ENCODE results near the gene SEPHS2.

SEPHS2 gene
- total RNA-seq, result 12.3 to 20.1 (median 17.5) reads per million in 3 donors

GRCh38 chr16:30445408-30446202 lies at the start of gene SEPHS2:
Gene SEPHS2, minus strand, starts transcription at chr16:30445874. Its CDS starts 147 bp downstream, at chr16:30445727.
- Histone ChIP-seq H3K27ac (ENCODE audit: insufficient read depth, low read length, poor library complexity, severe bottlenecking) (peak within 1 kb of the TSS; percentile 88), H3K4me3 (ENCODE audit: insufficient read depth, low read depth, low read length, poor library complexity, severe bottlenecking) (peak within 1 kb of the TSS; percentile 94), H3K36me3 (ENCODE audit: control insufficient read depth, insufficient read depth, low read length) (peaks cover 4% of the 10 kb centered on the region), H3K9me3 (ENCODE audit: control insufficient read depth, low read length) (no peaks in the 10 kb centered on the region), H3K27me3 (replicated peaks; ENCODE audit: control insufficient read depth, insufficient read depth, low read length, poor library complexity, severe bottlenecking) (no peaks in the 10 kb centered on the region), H3K4me1 (ENCODE audit: control insufficient read depth, insufficient read depth, low read length, poor library complexity, severe bottlenecking) (peaks cover 24% of the 10 kb centered on the region)
- peak; percentile 84 to 94 (median 92) for DNase-seq

GRCh38 chr16:30494709-30495108 lies 49.0 kb upstream of the SEPHS2 start:
- Histone ChIP-seq H3K4me1 (ENCODE audit: control insufficient read depth, insufficient read depth, low read length, poor library complexity, severe bottlenecking) (peaks cover 3% of the 10 kb centered on the region), H3K27me3 (replicated peaks; ENCODE audit: control insufficient read depth, insufficient read depth, low read length, poor library complexity, severe bottlenecking) (no peaks in the 10 kb centered on the region), H3K27ac (ENCODE audit: insufficient read depth, low read length, poor library complexity, severe bottlenecking) (no peak overlapping the region), H3K36me3 (ENCODE audit: control insufficient read depth, insufficient read depth, low read length) (peaks cover 69% of the 10 kb centered on the region), H3K9me3 (ENCODE audit: control insufficient read depth, low read length) (no peaks in the 10 kb centered on the region), H3K4me3 (ENCODE audit: insufficient read depth, low read depth, low read length, poor library complexity, severe bottlenecking) (no peak overlapping the region)
- no peak for DNase-seq

- no peaks in the 10 kb centered on the region for H3K27me3 ChIP-seq (replicated peaks; ENCODE audit: control insufficient read depth, insufficient read depth, low read length, poor library complexity, severe bottlenecking)
- H3K4me3 ChIP-seq (ENCODE audit: insufficient read depth, low read depth, low read length, poor library complexity, severe bottlenecking), result no peak overlapping the region
- peaks cover 3% of the 10 kb centered on the region for H3K4me1 ChIP-seq (ENCODE audit: control insufficient read depth, insufficient read depth, low read length, poor library complexity, severe bottlenecking)
- no peak overlapping the region for H3K27ac ChIP-seq (ENCODE audit: insufficient read depth, low read length, poor library complexity, severe bottlenecking)
- H3K9me3 ChIP-seq (ENCODE audit: control insufficient read depth, low read length), result no peaks in the 10 kb centered on the region
- DNase-seq, result no peak
- peaks cover 71% of the 10 kb centered on the region for H3K36me3 ChIP-seq (ENCODE audit: control insufficient read depth, insufficient read depth, low read length)
Measured at GRCh38 chr16:30493941-30494488, 48.3 kb upstream of the SEPHS2 start.

- Histone ChIP-seq H3K27ac (ENCODE audit: insufficient read depth, low read length, poor library complexity, severe bottlenecking) (no peak overlapping the region), H3K4me3 (ENCODE audit: insufficient read depth, low read depth, low read length, poor library complexity, severe bottlenecking) (no peak overlapping the region), H3K9me3 (ENCODE audit: control insufficient read depth, low read length) (no peaks in the 10 kb centered on the region), H3K27me3 (replicated peaks; ENCODE audit: control insufficient read depth, insufficient read depth, low read length, poor library complexity, severe bottlenecking) (no peaks in the 10 kb centered on the region), H3K4me1 (ENCODE audit: control insufficient read depth, insufficient read depth, low read length, poor library complexity, severe bottlenecking) (peaks cover 3% of the 10 kb centered on the region), H3K36me3 (ENCODE audit: control insufficient read depth, insufficient read depth, low read length) (peaks cover 74% of the 10 kb centered on the region)
- no peak for DNase-seq
Measured at GRCh38 chr16:30491744-30492308, 46.2 kb upstream of the SEPHS2 start.

- DNase-seq, result no peak
- peaks cover 3% of the 10 kb centered on the region for H3K4me1 ChIP-seq (ENCODE audit: control insufficient read depth, insufficient read depth, low read length, poor library complexity, severe bottlenecking)
- H3K27ac ChIP-seq (ENCODE audit: insufficient read depth, low read length, poor library complexity, severe bottlenecking), result no peak overlapping the region
- H3K36me3 ChIP-seq (ENCODE audit: control insufficient read depth, insufficient read depth, low read length), result peaks cover 74% of the 10 kb centered on the region
- no peak overlapping the region for H3K4me3 ChIP-seq (ENCODE audit: insufficient read depth, low read depth, low read length, poor library complexity, severe bottlenecking)
- no peaks in the 10 kb centered on the region for H3K9me3 ChIP-seq (ENCODE audit: control insufficient read depth, low read length)
- no peaks in the 10 kb centered on the region for H3K27me3 ChIP-seq (replicated peaks; ENCODE audit: control insufficient read depth, insufficient read depth, low read length, poor library complexity, severe bottlenecking)
Measured at GRCh38 chr16:30491229-30491628, 45.6 kb upstream of the SEPHS2 start.

- Histone ChIP-seq H3K27ac (ENCODE audit: insufficient read depth, low read length, poor library complexity, severe bottlenecking) (no peak overlapping the region), H3K4me3 (ENCODE audit: insufficient read depth, low read depth, low read length, poor library complexity, severe bottlenecking) (no peak overlapping the region), H3K27me3 (replicated peaks; ENCODE audit: control insufficient read depth, insufficient read depth, low read length, poor library complexity, severe bottlenecking) (no peaks in the 10 kb centered on the region), H3K4me1 (ENCODE audit: control insufficient read depth, insufficient read depth, low read length, poor library complexity, severe bottlenecking) (peaks cover 3% of the 10 kb centered on the region), H3K36me3 (ENCODE audit: control insufficient read depth, insufficient read depth, low read length) (peaks cover 78% of the 10 kb centered on the region), H3K9me3 (ENCODE audit: control insufficient read depth, low read length) (no peaks in the 10 kb centered on the region)
- DNase-seq, result no peak
Measured at GRCh38 chr16:30490210-30490609, 44.5 kb upstream of the SEPHS2 start.

GRCh38 chr16:30488764-30489605 lies 43.3 kb upstream of the SEPHS2 start:
- Histone ChIP-seq H3K27ac (ENCODE audit: insufficient read depth, low read length, poor library complexity, severe bottlenecking) (no peak overlapping the region), H3K27me3 (replicated peaks; ENCODE audit: control insufficient read depth, insufficient read depth, low read length, poor library complexity, severe bottlenecking) (no peaks in the 10 kb centered on the region), H3K4me1 (ENCODE audit: control insufficient read depth, insufficient read depth, low read length, poor library complexity, severe bottlenecking) (peaks cover 3% of the 10 kb centered on the region), H3K36me3 (ENCODE audit: control insufficient read depth, insufficient read depth, low read length) (peaks cover 79% of the 10 kb centered on the region), H3K9me3 (ENCODE audit: control insufficient read depth, low read length) (no peaks in the 10 kb centered on the region), H3K4me3 (ENCODE audit: insufficient read depth, low read depth, low read length, poor library complexity, severe bottlenecking) (no peak overlapping the region)
- DNase-seq, result no peak

GRCh38 chr16:30485818-30486436 lies 40.3 kb upstream of the SEPHS2 start:
- no peak overlapping the region for H3K27ac ChIP-seq (ENCODE audit: insufficient read depth, low read length, poor library complexity, severe bottlenecking)
- H3K4me3 ChIP-seq (ENCODE audit: insufficient read depth, low read depth, low read length, poor library complexity, severe bottlenecking), result no peak overlapping the region
- H3K4me1 ChIP-seq (ENCODE audit: control insufficient read depth, insufficient read depth, low read length, poor library complexity, severe bottlenecking), result no peaks in the 10 kb centered on the region
- no peak for DNase-seq
- no peaks in the 10 kb centered on the region for H3K9me3 ChIP-seq (ENCODE audit: control insufficient read depth, low read length)
- H3K36me3 ChIP-seq (ENCODE audit: control insufficient read depth, insufficient read depth, low read length), result peaks cover 90% of the 10 kb centered on the region
- H3K27me3 ChIP-seq (replicated peaks; ENCODE audit: control insufficient read depth, insufficient read depth, low read length, poor library complexity, severe bottlenecking), result no peaks in the 10 kb centered on the region

GRCh38 chr16:30484887-30485286 lies 39.2 kb upstream of the SEPHS2 start:
- Histone ChIP-seq H3K27ac (ENCODE audit: insufficient read depth, low read length, poor library complexity, severe bottlenecking) (no peak overlapping the region), H3K4me3 (ENCODE audit: insufficient read depth, low read depth, low read length, poor library complexity, severe bottlenecking) (no peak overlapping the region), H3K27me3 (replicated peaks; ENCODE audit: control insufficient read depth, insufficient read depth, low read length, poor library complexity, severe bottlenecking) (no peaks in the 10 kb centered on the region), H3K36me3 (ENCODE audit: control insufficient read depth, insufficient read depth, low read length) (peaks cover 92% of the 10 kb centered on the region), H3K4me1 (ENCODE audit: control insufficient read depth, insufficient read depth, low read length, poor library complexity, severe bottlenecking) (no peaks in the 10 kb centered on the region), H3K9me3 (ENCODE audit: control insufficient read depth, low read length) (no peaks in the 10 kb centered on the region)
- DNase-seq, result no peak
